HCT116 (cell line): ENCODE data around the gene DR1. TPM values are rescaled to one million over a fixed set of nuclear protein-coding genes. Genes with fewer than 3 reads are reported as not detected.
A peak's percentile ranks its signal among the peaks of the same experiment; 100 is the strongest.

ENCODE experiments used
- ATAC-seq: fragments of 200-7000 bp; cut with Tn5 transposase; 2 replicates; pipeline ENCODE4 v1.9.1; 2020; ENCODE audit warnings: mild to moderate bottlenecking, moderate library complexity
- BruUV-seq: library from RNA; stranded (reverse); fragments of 400-500 nt; replicated peaks from 2 replicates; lab custom pipeline; 2021; lab: Mats Ljungman, UMichigan
- CTCF ChIA-PET: fragments of 300-600 bp; sonication (Branson Sonifier 250); formaldehyde crosslinking; loops from one replicate; lab custom pipeline; 2021; ENCODE audit warnings: antibody characterized with exemption; lab: Charles Lee
- POLR2A ChIA-PET: fragments of 300-600, 350-600 bp; sonication (Branson Sonifier 250); formaldehyde crosslinking; loops from one replicate; lab custom pipeline; 2021; ENCODE audit warnings: antibody characterized with exemption; lab: Charles Lee
- RAD21 ChIA-PET, 2 experiments: fragments of 300-600 bp; sonication (Branson Sonifier 250); formaldehyde crosslinking; loops; one replicate each; lab custom pipeline; 2023; ENCODE audit warnings: low total read pairs in 2 of 2; ENCODE audit not compliant: uncharacterized antibody in 2 of 2, unreplicated experiment in 2 of 2, low non-redundant PET in 1 of 2; lab: Charles Lee
- DNase-seq: peaks from one replicate; pipeline ENCODE4 v3.0.0-alpha.2; 2010; ENCODE audit warnings: low read depth, low spot score
- H2AFZ ChIP-seq: fragments of 200-600 bp; shearing (Covaris generic), sonication (generic); 2 replicates; pipeline ENCODE4 v1.6.1; 2017; ENCODE audit warnings: low read depth, mixed run types, mixed read lengths, antibody characterized with exemption, low read length; ENCODE audit not compliant: poor library complexity, severe bottlenecking
- H3K27ac ChIP-seq: 2 replicates; pipeline ENCODE4 v1.5.1; 2012; ENCODE audit warnings: low read depth, low read length
- H3K27me3 ChIP-seq: fragments of 200-600 bp; sonication (generic); 2 replicates; pipeline ENCODE4 v1.6.1; 2016; ENCODE audit warnings: mixed run types, low read length, mixed read lengths; ENCODE audit not compliant: insufficient read depth
- H3K36me3 ChIP-seq, 2 experiments: fragments of 200-500 bp in 1 of 2; fragments of 200-600 bp in 1 of 2; sonication (Bioruptor generic) in 1 of 2; sonication (generic) in 1 of 2; 2 replicates each; pipeline versions ENCODE4 v1.5.1 to v1.6.1; 2014 to 2016; ENCODE audit warnings: low read length in 2 of 2, inconsistent platforms in 1 of 2, mixed read lengths in 1 of 2, mixed run types in 1 of 2; ENCODE audit not compliant: insufficient read depth in 2 of 2, control insufficient read depth in 1 of 2
- H3K4me1 ChIP-seq, 2 experiments: fragments of 200-600 bp in 1 of 2; sonication (generic) in 1 of 2; 2 replicates each; pipeline versions ENCODE4 v1.5.1 to v1.6.1; 2012 to 2017; ENCODE audit warnings: low read length in 2 of 2, inconsistent platforms in 1 of 2, mild to moderate bottlenecking in 1 of 2, mixed read lengths in 1 of 2, mixed run types in 1 of 2, moderate library complexity in 1 of 2; ENCODE audit not compliant: insufficient read depth in 2 of 2, control insufficient read depth in 1 of 2
- H3K4me2 ChIP-seq: fragments of 200-600 bp; sonication (generic); 2 replicates; pipeline ENCODE4 v1.6.1; 2017; ENCODE audit warnings: mixed run types, low read length, mixed read lengths
- H3K4me3 ChIP-seq, 2 experiments: fragments of 200-600 bp in 1 of 2; sonication (generic) in 1 of 2; replicated peaks in 1 of 2; 2 replicates each; pipeline ENCODE4 v1.5.1; 2011 to 2016; ENCODE audit warnings: low read length in 2 of 2, control low read depth in 1 of 2, low read depth in 1 of 2, mild to moderate bottlenecking in 1 of 2, mixed read lengths in 1 of 2, mixed run types in 1 of 2
- H3K79me2 ChIP-seq: fragments of 200-600 bp; sonication (generic); 2 replicates; pipeline ENCODE4 v1.6.1; 2017; ENCODE audit warnings: mild to moderate bottlenecking, mixed run types, low read length, moderate library complexity, mixed read lengths; ENCODE audit not compliant: insufficient read depth
- H3K9ac ChIP-seq: fragments of 200-600 bp; sonication (generic); 2 replicates; pipeline ENCODE4 v1.6.1; 2016; ENCODE audit warnings: low read length, mixed read lengths
- H3K9me2 ChIP-seq: fragments of 200-600 bp; sonication (generic), shearing (Covaris generic); 2 replicates; pipeline ENCODE4 v1.6.1; 2017; ENCODE audit warnings: mixed run types, mild to moderate bottlenecking, moderate library complexity; ENCODE audit not compliant: insufficient read depth
- H3K9me3 ChIP-seq, 2 experiments: fragments of 200-500 bp in 1 of 2; fragments of 200-600 bp in 1 of 2; sonication (Bioruptor generic) in 1 of 2; sonication (generic) in 1 of 2; 2 replicates each; pipeline ENCODE4 v1.6.1; 2014 to 2017; ENCODE audit warnings: low read length in 2 of 2, mixed read lengths in 2 of 2, inconsistent platforms in 1 of 2, low read depth in 1 of 2, mild to moderate bottlenecking in 1 of 2, mixed run types in 1 of 2, moderate library complexity in 1 of 2; ENCODE audit not compliant: control insufficient read depth in 1 of 2, insufficient read depth in 1 of 2
- H4K20me1 ChIP-seq: fragments of 200-600 bp; sonication (generic), shearing (Covaris generic); 2 replicates; pipeline ENCODE4 v1.6.1; 2017; ENCODE audit warnings: mixed run types, mild to moderate bottlenecking, moderate library complexity; ENCODE audit not compliant: insufficient read depth
- CBX3 ChIP-seq: IDR thresholded peaks from 2 replicates; pipeline ENCODE4 v1.6.1; 2012; ENCODE audit warnings: low read depth
- CEBPB ChIP-seq: IDR thresholded peaks from 2 replicates; pipeline ENCODE4 v1.6.1; 2012; ENCODE audit warnings: low read depth
- EGR1 ChIP-seq: IDR thresholded peaks from 2 replicates; pipeline ENCODE4 v1.6.1; 2012; ENCODE audit warnings: low read depth
- EZH2phosphoT487 ChIP-seq: fragments of 200-600 bp; IDR thresholded peaks from 2 replicates; pipeline ENCODE4 v1.6.1; 2018; ENCODE audit warnings: antibody characterized with exemption, borderline replicate concordance
- JUND ChIP-seq: IDR thresholded peaks from 2 replicates; pipeline ENCODE4 v1.6.1; 2012
- POLR2A ChIP-seq: IDR thresholded peaks from 2 replicates; pipeline ENCODE4 v1.7.0; 2011; ENCODE audit warnings: borderline replicate concordance; ENCODE audit not compliant: insufficient read depth, insufficient read length; ENCODE audit errors: extremely low read depth
- POLR2AphosphoS5 ChIP-seq: IDR thresholded peaks from 2 replicates; pipeline ENCODE4 v1.6.1; 2011; ENCODE audit warnings: mild to moderate bottlenecking, low read depth, low read length, moderate library complexity
- RAD21 ChIP-seq: IDR thresholded peaks from 2 replicates; pipeline ENCODE4 v1.6.1; 2012; ENCODE audit warnings: low read depth, mild to moderate bottlenecking
- SP1 ChIP-seq: IDR thresholded peaks from 2 replicates; pipeline ENCODE4 v1.6.1; 2012; ENCODE audit warnings: low read depth
- SRF ChIP-seq: IDR thresholded peaks from 2 replicates; pipeline ENCODE4 v1.6.1; 2012; ENCODE audit warnings: low read depth
- YY1 ChIP-seq: IDR thresholded peaks from 2 replicates; pipeline ENCODE4 v1.6.1; 2011; ENCODE audit warnings: low read length, low read depth, moderate library complexity, mild to moderate bottlenecking; ENCODE audit not compliant: insufficient replicate concordance; ENCODE audit errors: extremely low read depth
- ZFX ChIP-seq: fragments of 450-650 bp; IDR thresholded peaks from 2 replicates; pipeline ENCODE4 v1.6.1; 2017
- ZNF274 ChIP-seq: fragments of 200-500 bp; sonication (Bioruptor generic); IDR thresholded peaks from 2 replicates; pipeline ENCODE4 v1.6.1; 2014; ENCODE audit warnings: mild to moderate bottlenecking, low read depth, low read length, inconsistent platforms
- intact Hi-C: fragments of 100-400 bp; cut with micrococcal nuclease; formaldehyde crosslinking; loops from 2 replicates; pipeline ENCODE4 v1.10.0; 2022
- total RNA-seq: library from RNA; stranded (reverse); gene quantifications from one replicate; pipeline ENCODE4 v1.2.1, GENCODE V29; 2021; ENCODE audit not compliant: unreplicated experiment
- TF ChIP-seq, protein P1 (sequence below), 3 experiments: fragments of 200-600 bp in 1 of 3; sonication (generic) in 1 of 3; IDR thresholded peaks in 2 of 3; conservative IDR thresholded peaks in 1 of 3; 2 replicates each; pipeline ENCODE4 v1.5.1; 2012 to 2017; ENCODE audit warnings: low read depth in 2 of 3, low read length in 2 of 3, antibody characterized with exemption in 1 of 3, borderline replicate concordance in 1 of 3, control low read depth in 1 of 3, mild to moderate bottlenecking in 1 of 3, mixed read lengths in 1 of 3, mixed run types in 1 of 3, moderate library complexity in 1 of 3; ENCODE audit not compliant: insufficient read depth in 1 of 3
- TF ChIP-seq, protein P2 (sequence below): IDR thresholded peaks from 2 replicates; pipeline ENCODE4 v1.6.1; 2012

The DR1 gene
- total RNA-seq, 1 experiment from 2014 or later, result 73.8 TPM

- POLR2A ChIA-PET, result interaction anchor here (1.0 kb wide), 1 partner anchor 40 kb away, joined by 6 read pairs; no protein-coding TSS in a partner anchor
- CTCF ChIA-PET, result interaction anchor here (0.5 to 2.3 kb wide), 34 partner anchors 8 to 1031 kb away, joined by 3 to 18 read pairs (median 4); partner anchors contain the start of gene DR1
- peak; percentile 77 for ATAC-seq
- intact Hi-C loops, result loop anchor here (2.0 to 10.0 kb wide), 4 partner anchors 133 to 540 kb away; no protein-coding TSS in a partner anchor
- H3K9me3 ChIP-seq, result no peaks in the 10 kb centered on the region
- H2AFZ ChIP-seq, result no peak overlapping the region
- no peaks in the 10 kb centered on the region for H3K9me2 ChIP-seq
- no peak overlapping the region for H3K27ac ChIP-seq
- no peaks in the 10 kb centered on the region for H3K27me3 ChIP-seq
- H3K36me3 ChIP-seq, result no peaks in the 10 kb centered on the region
- H3K4me3 ChIP-seq, result no peak overlapping the region
- no peaks in the 10 kb centered on the region for H3K4me1 ChIP-seq
- no peak overlapping the region for H3K9ac ChIP-seq
- no TSS peak for BruUV-seq
- RAD21 ChIA-PET, result interaction anchor here in 1 of 2 experiments (0.6 kb wide), 1 partner anchor 48 kb away, joined by 3 read pairs; no protein-coding TSS in a partner anchor
- H3K4me2 ChIP-seq, result no peak overlapping the region
- H3K79me2 ChIP-seq, result no peaks in the 10 kb centered on the region
- peak; percentile 35 for DNase-seq
- no peaks in the 10 kb centered on the region for H4K20me1 ChIP-seq
- TF ChIP-seq RAD21 (peak; percentile 87), JUND (no peak), YY1 (no peak)
- TF ChIP-seq, protein P1, sequence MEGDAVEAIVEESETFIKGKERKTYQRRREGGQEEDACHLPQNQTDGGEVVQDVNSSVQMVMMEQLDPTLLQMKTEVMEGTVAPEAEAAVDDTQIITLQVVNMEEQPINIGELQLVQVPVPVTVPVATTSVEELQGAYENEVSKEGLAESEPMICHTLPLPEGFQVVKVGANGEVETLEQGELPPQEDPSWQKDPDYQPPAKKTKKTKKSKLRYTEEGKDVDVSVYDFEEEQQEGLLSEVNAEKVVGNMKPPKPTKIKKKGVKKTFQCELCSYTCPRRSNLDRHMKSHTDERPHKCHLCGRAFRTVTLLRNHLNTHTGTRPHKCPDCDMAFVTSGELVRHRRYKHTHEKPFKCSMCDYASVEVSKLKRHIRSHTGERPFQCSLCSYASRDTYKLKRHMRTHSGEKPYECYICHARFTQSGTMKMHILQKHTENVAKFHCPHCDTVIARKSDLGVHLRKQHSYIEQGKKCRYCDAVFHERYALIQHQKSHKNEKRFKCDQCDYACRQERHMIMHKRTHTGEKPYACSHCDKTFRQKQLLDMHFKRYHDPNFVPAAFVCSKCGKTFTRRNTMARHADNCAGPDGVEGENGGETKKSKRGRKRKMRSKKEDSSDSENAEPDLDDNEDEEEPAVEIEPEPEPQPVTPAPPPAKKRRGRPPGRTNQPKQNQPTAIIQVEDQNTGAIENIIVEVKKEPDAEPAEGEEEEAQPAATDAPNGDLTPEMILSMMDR (IDR thresholded peaks at IDR 0.05 in 2 of 3, conservative IDR thresholded peaks at IDR 0.05 in 1 of 3; ENCODE audit: borderline replicate concordance in 1 of 3, insufficient read depth in 1 of 3, low read depth in 2 of 3, low read length in 2 of 3), result peak; percentile 61 to 93 (median 78); a peak in 5 of 6 replicates
Measured at GRCh38 chr1:93304716-93305138, 41.0 kb upstream of the DR1 start.

DNA sequence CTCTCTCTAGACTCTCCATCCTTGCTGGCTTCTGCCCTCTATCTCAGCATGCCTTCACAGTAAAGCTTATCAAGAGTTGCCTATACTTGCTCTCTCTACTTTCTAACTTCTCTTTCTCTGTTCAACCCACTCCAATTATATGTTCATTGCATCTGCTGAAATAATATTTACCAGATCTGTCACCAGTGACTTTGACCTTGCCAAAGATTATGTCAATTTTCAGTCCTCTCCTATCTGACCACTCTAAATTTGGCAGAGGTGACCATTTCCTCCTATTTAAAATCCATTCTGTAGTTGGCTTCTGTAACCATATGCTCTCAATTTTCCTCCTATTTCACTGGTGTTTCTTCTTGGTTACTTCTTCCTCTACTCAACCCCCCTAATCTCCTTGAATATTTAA lies 38.8 kb upstream of the DR1 start:
- Histone ChIP-seq H3K9me2 (no peaks in the 10 kb centered on the region), H3K79me2 (no peaks in the 10 kb centered on the region), H4K20me1 (no peaks in the 10 kb centered on the region), H3K9ac (no peak overlapping the region), H3K4me1 (no peaks in the 10 kb centered on the region), H3K36me3 (no peaks in the 10 kb centered on the region), H3K9me3 (no peaks in the 10 kb centered on the region), H3K27ac (no peak overlapping the region), H3K4me3 (no peak overlapping the region), H3K27me3 (no peaks in the 10 kb centered on the region), H2AFZ (no peak overlapping the region), H3K4me2 (no peak overlapping the region)
- CTCF ChIA-PET, result no interaction called here
- DNase-seq (no peak), ATAC-seq (no peak)
- RAD21 ChIA-PET, result no interaction called here
- intact Hi-C loops, result loop anchor here (5.0 to 10.0 kb wide), 2 partner anchors 320 to 508 kb away; no protein-coding TSS in a partner anchor
- no TSS peak for BruUV-seq
- POLR2A ChIA-PET, result no interaction called here
- TF ChIP-seq SP1 (no peak), EGR1 (no peak), ZFX (no peak), EZH2phosphoT487 (no peak), CBX3 (no peak), SRF (no peak), CEBPB (no peak), ZNF274 (no peak), YY1 (no peak), POLR2A (no peak), POLR2AphosphoS5 (no peak)
- TF ChIP-seq, protein P2, sequence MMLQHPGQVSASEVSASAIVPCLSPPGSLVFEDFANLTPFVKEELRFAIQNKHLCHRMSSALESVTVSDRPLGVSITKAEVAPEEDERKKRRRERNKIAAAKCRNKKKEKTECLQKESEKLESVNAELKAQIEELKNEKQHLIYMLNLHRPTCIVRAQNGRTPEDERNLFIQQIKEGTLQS, result no peak
- TF ChIP-seq, protein P1 (IDR thresholded peaks at IDR 0.05 in 2 of 3, conservative IDR thresholded peaks at IDR 0.05 in 1 of 3; ENCODE audit: borderline replicate concordance in 1 of 3, insufficient read depth in 1 of 3, low read depth in 2 of 3, low read length in 2 of 3), result no peak
